OCI-LY3 (cell line): ENCODE measurements around the gene CELSR2.

Experiments used
- H2AFZ ChIP-seq: fragments of 200-600, 300-600 bp; shearing (Covaris generic); 2 replicates; pipeline ENCODE4 v1.6.0; 2014; ENCODE audit warnings: antibody characterized with exemption, low read depth, low read length
- H3K27ac ChIP-seq: fragments of 200-600, 300-600 bp; sonication (generic); 2 replicates; pipeline ENCODE4 v1.5.1; 2014; ENCODE audit warnings: mild to moderate bottlenecking, low read length, moderate library complexity, mixed read lengths
- H3K27me3 ChIP-seq: fragments of 200-600, 300-600 bp; sonication (generic); 2 replicates; pipeline ENCODE4 v1.6.1; 2014; ENCODE audit warnings: low read depth, low read length, mixed read lengths
- H3K36me3 ChIP-seq: fragments of 200-600, 300-600 bp; sonication (generic); replicated peaks from 2 replicates; pipeline ENCODE3; 2014; ENCODE audit warnings: low read depth, low read length, mixed read lengths
- H3K4me1 ChIP-seq: fragments of 300-600, 200-600 bp; sonication (generic); 2 replicates; pipeline ENCODE4 v1.6.1; 2014; ENCODE audit warnings: low read length, mixed read lengths
- H3K4me2 ChIP-seq: fragments of 200-600, 300-600 bp; sonication (generic); 2 replicates; pipeline ENCODE4 v1.6.1; 2014; ENCODE audit warnings: low read length, mixed read lengths
- H3K4me3 ChIP-seq: fragments of 300-600, 200-600 bp; sonication (generic); 2 replicates; pipeline ENCODE4 v1.5.1; 2014; ENCODE audit warnings: antibody characterized with exemption, mild to moderate bottlenecking, low read length, moderate library complexity
- H3K79me2 ChIP-seq: fragments of 300-600, 200-600 bp; shearing (Covaris generic); 2 replicates; pipeline ENCODE4 v1.6.1; 2014; ENCODE audit warnings: mild to moderate bottlenecking, low read length, mixed read lengths
- H3K9ac ChIP-seq: fragments of 300-600, 200-600 bp; shearing (Covaris generic); 2 replicates; pipeline ENCODE4 v1.6.0; 2014; ENCODE audit warnings: mild to moderate bottlenecking, low read length, moderate library complexity
- H3K9me3 ChIP-seq: fragments of 200-600, 300-600 bp; shearing (Covaris generic); 2 replicates; pipeline ENCODE4 v1.6.1; 2014; ENCODE audit warnings: low read length, mixed read lengths; ENCODE audit not compliant: insufficient read depth
- H4K20me1 ChIP-seq: fragments of 200-600, 300-600 bp; sonication (generic); 2 replicates; pipeline ENCODE4 v1.6.1; 2016; ENCODE audit warnings: low read length, mixed read lengths; ENCODE audit not compliant: insufficient read depth
- CTCF ChIP-seq: fragments of 200-600, 300-600 bp; sonication (generic); IDR thresholded peaks from 2 replicates; pipeline ENCODE4 v1.5.1; 2014; ENCODE audit warnings: antibody characterized with exemption, low read length, low read depth
- EZH2phosphoT487 ChIP-seq: fragments of 200-600 bp; shearing (Covaris generic); IDR thresholded peaks from 2 replicates; pipeline ENCODE4 v1.6.1; 2018; ENCODE audit warnings: antibody characterized with exemption, mixed run types, low read depth

CELSR2 gene

GRCh38 chr1:109225308-109225707 is 24.0 kb upstream of the CELSR2 start:
- Histone ChIP-seq H3K36me3 (peaks cover 14% of the 10 kb centered on the region), H3K9me3 (no peaks in the 10 kb centered on the region), H4K20me1 (no peaks in the 10 kb centered on the region), H3K9ac (no peak overlapping the region), H3K27ac (no peak overlapping the region), H3K4me1 (no peaks in the 10 kb centered on the region), H3K27me3 (no peaks in the 10 kb centered on the region), H3K4me2 (no peak overlapping the region), H3K79me2 (peaks cover 13% of the 10 kb centered on the region), H3K4me3 (no peak overlapping the region), H2AFZ (no peak overlapping the region)
- no peak for TF ChIP-seq EZH2phosphoT487
- TF ChIP-seq CTCF, result no peak

- peaks cover 14% of the 10 kb centered on the region for H3K36me3 ChIP-seq
- no peaks in the 10 kb centered on the region for H4K20me1 ChIP-seq
These were observed 23.5 kb upstream of the CELSR2 start for GRCh38 chr1:109225711-109226445.

DNA sequence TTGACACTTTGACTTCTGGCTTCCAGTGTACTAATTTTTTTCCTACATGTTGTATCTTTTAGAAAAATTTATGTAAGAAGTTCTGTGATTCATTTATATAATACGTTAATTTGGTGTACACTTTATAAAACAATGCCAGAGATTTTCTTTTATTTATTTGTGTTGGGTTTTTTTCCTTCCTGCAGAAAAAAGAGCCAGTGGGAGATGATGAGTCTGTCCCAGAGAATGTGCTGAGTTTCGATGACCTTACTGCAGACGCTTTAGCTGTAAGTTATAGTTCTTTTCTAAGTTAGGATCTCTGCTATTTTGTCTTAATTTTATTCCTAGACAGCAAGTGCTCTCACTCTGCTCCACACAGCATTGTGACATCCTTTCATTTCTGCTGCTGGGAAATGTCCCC is 21.2 kb upstream of the CELSR2 start:
- Histone ChIP-seq H3K9ac (no peak overlapping the region), H3K4me3 (no peak overlapping the region), H3K27ac (no peak overlapping the region), H3K36me3 (peaks cover 10% of the 10 kb centered on the region), H3K9me3 (no peaks in the 10 kb centered on the region), H2AFZ (no peak overlapping the region), H3K4me2 (no peak overlapping the region), H3K79me2 (no peaks in the 10 kb centered on the region; the same call in 1 of the 2 replicates), H4K20me1 (no peaks in the 10 kb centered on the region), H3K4me1 (no peaks in the 10 kb centered on the region), H3K27me3 (no peaks in the 10 kb centered on the region)
- TF ChIP-seq CTCF (no peak), EZH2phosphoT487 (no peak)

More at GRCh38 chr1:109225711-109226445, 23.5 kb upstream of the CELSR2 start:
- Histone ChIP-seq H2AFZ (no peak overlapping the region), H3K79me2 (peaks cover 10% of the 10 kb centered on the region), H3K27ac (no peak overlapping the region), H3K4me2 (no peak overlapping the region), H3K4me3 (no peak overlapping the region), H3K4me1 (no peaks in the 10 kb centered on the region), H3K9ac (no peak overlapping the region), H3K9me3 (no peaks in the 10 kb centered on the region), H3K27me3 (no peaks in the 10 kb centered on the region)
- TF ChIP-seq CTCF, result no peak
- no peak for TF ChIP-seq EZH2phosphoT487

- Histone ChIP-seq H3K27me3 (no peaks in the 10 kb centered on the region), H3K9ac (no peak overlapping the region), H2AFZ (no peak overlapping the region), H4K20me1 (no peaks in the 10 kb centered on the region), H3K4me3 (no peak overlapping the region), H3K9me3 (no peaks in the 10 kb centered on the region), H3K4me1 (no peaks in the 10 kb centered on the region), H3K36me3 (peaks cover 12% of the 10 kb centered on the region), H3K4me2 (no peak overlapping the region), H3K27ac (no peak overlapping the region), H3K79me2 (no peaks in the 10 kb centered on the region)
- TF ChIP-seq CTCF, result no peak
- no peak for TF ChIP-seq EZH2phosphoT487
These were observed 19.7 kb upstream of the CELSR2 start for GRCh38 chr1:109229531-109230127.
